GM18507 (cell line): ENCODE data around the gene PIM3.

Experiments used
- DNase-seq: peaks from one replicate; pipeline ENCODE4 v3.0.0; 2011; ENCODE audit warnings: low read depth; ENCODE audit not compliant: insufficient read length; ENCODE audit errors: extremely low spot score
- FAIRE-seq: peaks from 2 replicates; lab custom pipeline; 2011; peaks lifted over from hg19 to GRCh38; lab: Jason Lieb, UNC

Gene PIM3

GRCh38 chr22:49996518-49997250 lies 36.1 kb downstream of the PIM3 start:
- no peak for DNase-seq
- no peak for FAIRE-seq

- DNase-seq (no peak), FAIRE-seq (no peak)
Measured at GRCh38 chr22:49997251-49997599, 36.7 kb downstream of the PIM3 start.

DNA sequence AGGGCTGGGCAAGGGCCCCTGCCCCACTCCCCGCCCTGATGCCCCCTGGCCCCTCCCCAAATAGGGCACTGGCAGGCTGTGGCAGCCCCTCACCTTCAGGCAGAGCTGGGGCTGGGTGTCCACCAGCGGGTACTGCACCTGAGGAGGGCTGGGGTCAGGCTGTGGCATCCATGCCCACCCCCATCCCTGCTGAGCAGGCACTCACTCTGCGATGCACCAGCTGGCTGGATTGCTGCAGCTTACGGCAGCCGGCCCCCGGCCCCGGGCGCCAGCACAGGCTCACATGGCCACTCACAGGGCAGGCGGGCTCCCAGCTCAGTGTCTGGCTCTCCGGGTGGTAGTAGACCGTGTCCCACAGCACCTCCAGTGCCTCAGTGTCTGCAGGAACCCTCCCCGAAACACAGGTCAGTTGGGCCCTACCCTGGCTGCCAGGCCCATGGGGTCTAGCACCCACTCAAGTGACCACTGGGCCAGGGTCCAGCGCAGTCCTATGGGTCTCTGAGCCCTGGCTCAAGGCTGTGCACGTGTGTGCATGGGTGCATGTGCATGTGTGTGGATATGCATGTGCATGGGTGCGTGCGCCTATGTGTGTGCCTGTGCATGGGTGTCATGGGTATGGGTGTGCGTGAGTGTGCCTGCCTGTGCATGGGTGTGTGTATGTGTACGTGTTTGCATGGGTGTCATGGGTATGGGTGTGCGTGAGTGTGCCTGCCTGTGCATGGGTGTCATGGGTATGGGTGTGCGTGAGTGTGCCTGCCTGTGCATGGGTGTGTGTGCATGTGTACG lies 37.6 kb downstream of the PIM3 start:
- DNase-seq (no peak), FAIRE-seq (no peak)

DNA sequence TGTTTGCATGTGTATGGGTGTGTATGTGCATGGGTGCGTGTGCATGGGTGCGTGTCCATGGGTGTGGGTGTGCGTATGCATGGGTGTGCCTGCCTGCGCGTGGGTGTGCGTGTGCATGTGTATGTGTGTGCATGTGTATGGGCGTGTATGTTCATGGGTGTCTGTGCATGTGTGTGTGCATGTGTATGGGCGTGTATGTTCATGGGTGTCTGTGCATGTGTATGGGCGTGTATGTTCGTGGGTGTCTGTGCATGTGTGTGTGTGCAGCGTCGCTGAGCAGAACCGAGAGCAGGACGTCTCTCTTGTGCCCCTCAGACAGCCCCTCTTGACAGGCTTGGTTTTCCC lies 38.1 kb downstream of the PIM3 start:
- no peak for FAIRE-seq
- no peak for DNase-seq

DNA sequence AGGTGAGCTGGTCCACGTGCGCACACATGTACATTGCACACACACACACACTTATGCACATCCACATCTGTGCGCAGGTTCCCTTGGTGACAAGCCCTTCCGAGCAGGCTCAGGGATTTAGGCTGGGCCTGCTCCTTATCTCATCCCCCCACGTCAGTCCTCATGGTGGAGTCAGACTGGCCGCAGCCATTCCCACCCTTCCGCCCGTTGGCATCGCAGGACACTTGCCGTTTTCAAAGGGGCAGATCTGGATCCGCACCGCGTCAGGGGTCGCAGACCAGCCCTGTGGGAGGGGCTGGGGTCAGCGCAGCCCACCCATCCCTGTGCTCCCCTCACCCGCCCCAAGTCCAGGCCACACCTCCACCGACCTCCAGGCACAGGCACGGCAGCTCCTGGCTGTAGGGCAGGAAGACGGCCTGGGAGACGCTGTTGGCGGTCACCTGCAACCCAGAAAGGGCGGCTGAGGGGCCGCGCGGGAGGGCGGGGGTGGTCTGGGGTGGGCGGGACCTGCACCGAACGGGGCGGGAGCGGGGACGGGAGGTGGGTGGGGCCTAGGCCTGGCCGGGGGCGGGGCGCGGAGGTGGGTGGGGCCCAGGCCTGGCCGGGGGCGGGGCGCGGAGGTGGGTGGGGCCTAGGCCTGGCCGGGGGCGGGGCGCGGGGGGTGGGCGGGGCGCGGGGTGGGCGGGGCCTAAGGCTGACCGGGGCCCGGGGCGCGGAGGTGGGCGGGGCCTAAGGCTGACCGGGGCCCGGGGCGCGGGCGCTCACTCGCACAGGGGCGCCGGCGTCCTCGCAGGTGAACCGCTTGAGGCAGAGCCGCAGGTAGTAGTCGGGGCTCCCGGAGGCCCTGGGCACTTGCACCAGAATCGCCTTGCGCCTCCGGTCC lies 38.7 kb downstream of the PIM3 start:
- FAIRE-seq (no peak), DNase-seq (no peak)

DNA sequence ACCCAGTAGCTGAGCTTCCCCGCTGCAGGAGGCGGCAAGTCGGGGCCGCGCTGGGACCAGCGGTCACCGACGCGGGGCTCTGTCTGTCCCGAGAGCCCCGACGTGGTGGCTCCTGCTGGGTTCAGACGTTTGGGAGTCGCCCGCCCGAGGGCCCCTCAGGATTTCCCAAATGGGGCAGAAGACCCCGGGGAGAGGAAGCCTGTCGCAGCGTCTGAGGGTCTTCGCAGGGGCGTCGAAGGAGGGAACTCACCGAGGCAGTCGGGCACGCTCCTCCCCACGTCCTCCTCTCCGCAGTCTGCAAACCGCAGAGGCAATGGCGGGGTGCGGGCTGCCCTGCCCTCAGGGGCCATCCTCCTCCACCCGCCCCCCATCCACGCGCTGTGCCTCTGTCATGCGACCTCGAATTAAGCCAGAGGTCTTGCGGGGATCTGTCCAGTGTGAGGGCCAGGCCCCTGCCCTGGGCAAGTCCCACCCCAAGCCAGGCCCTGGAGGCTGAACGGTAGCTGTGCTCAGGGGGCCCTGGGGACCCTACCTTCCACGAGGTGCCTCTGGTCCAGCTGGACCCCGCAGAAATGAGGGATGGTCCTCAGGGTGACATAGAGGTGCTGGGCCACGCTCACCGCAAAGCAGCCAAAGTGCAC lies 39.5 kb downstream of the PIM3 start:
- DNase-seq (no peak), FAIRE-seq (no peak)

GRCh38 chr22:50000587-50001387 lies 40.2 kb downstream of the PIM3 start:
- no peak for FAIRE-seq

GRCh38 chr22:50001388-50002231 lies 41.0 kb downstream of the PIM3 start:
- FAIRE-seq, result no peak

More at GRCh38 chr22:50000587-50001387, 40.2 kb downstream of the PIM3 start:
- no peak for DNase-seq

DNA sequence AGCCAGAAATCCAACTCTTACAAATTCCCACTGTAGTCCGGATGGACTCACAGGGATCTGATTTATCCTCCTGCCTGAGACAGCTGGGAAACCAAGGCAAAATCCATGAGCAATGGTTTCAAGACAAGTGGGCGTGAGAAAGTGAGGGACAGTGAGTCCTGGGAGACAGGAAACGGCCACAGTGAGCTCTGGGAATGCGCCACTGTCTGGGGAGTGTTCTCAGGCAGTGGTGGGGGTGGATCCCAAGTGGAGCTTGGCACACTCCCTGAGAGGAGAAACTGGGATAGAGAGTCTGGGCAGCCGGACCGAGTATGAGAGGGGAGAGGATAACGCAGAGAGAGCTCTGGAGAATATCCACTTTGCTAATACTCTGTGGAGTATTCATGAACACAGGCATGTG lies 42.2 kb downstream of the PIM3 start:
- DNase-seq (no peak), FAIRE-seq (no peak)

More at GRCh38 chr22:50001388-50002231, 41.0 kb downstream of the PIM3 start:
- DNase-seq, result no peak

DNA sequence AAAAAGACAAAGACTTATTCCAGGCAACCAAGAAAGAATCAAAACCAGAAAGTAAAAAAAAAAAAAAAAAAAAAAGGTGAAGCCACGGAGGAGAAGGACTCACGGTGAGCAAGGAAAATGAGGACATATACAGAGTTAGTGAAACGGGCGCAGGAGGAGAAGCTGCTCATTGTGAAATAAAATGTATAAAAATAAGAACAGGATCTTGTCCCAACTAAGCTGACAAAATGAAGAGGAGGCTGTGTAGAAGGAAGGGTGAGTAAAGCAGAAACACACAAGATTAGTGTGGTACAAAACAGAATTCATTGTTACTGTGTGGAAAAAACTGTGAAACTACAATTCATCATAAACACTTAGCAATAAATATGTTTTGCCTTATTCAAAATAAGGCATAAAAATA lies 44.3 kb downstream of the PIM3 start:
- DNase-seq (no peak), FAIRE-seq (no peak)

DNA sequence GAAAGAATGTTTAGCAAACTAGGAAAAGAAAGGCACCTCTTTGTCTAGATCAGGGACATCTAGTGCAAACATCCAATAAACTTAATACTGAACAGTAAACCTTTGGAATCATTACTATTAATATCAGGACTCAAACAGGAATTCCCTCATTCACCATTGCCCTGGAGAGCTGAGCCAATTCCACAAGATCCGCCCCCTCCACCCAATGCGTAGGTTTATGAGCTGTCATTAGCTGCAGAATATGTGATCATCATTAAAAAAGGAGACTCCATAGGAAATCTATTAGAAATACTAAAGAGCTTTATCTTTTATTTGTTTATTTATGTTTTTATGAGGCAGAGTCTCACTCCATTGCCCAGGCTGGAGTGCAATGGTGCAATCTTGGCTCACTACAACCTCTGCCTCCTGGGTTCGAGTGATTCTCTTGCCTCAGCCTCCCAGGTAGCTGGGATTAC lies 46.5 kb downstream of the PIM3 start:
- FAIRE-seq, result no peak
- no peak for DNase-seq

GRCh38 chr22:50008151-50009040 lies 47.8 kb downstream of the PIM3 start:
- DNase-seq, result no peak
- FAIRE-seq, result no peak

- DNase-seq, result no peak
- no peak for FAIRE-seq
Measured at GRCh38 chr22:50009251-50009650, 48.7 kb downstream of the PIM3 start.

DNA sequence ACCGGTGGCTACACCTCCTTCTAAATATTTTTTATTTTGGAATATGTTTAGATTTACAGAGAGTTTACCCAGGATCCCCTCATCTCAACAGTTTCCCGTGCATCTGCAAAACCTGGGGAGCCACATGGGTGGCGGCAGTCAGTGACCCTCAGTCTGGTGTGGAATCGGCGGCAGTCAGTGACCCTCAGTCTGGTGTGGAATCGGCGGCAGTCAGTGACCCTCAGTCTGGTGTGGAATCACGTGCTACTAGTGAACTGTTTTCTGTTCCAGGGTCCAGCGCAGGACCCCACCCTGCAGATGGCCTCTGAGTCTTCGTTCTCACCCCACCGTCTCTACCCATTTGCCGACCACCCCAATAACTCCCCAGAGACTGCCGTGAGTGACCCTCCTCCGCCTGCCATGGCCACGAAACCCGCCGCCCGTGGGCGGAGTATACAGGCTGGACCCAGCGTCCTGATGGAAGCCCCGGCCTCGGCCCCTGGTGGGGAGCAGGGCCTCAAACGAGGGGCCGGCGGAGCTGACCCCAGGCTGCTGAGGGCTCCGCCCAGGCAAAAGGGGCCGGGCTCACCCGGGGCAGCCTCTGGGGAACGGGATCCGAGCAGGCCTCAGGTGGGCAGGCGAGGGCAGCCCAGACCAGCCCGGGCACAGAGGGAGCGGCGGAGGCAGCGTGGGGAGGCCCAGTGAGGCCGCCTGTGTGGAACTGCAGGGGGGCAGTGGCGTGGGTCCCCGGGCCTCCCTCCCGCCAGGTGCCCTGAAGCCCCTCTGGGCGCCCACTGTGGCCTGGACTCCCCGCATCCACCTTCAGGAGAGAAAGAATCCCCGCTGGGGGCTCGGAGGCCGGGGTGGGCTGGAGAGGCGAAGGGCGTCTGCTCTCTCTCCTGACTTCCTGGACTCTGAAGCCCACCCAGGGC lies 49.4 kb downstream of the PIM3 start:
- FAIRE-seq (peak; percentile 73), DNase-seq (no peak)

- no peak for DNase-seq
- no peak for FAIRE-seq
Measured at GRCh38 chr22:50010676-50011446, 50.3 kb downstream of the PIM3 start.
